ENCODE measurements around the gene FGF7.

- no peak for TF ChIP-seq CTCF (IDR thresholded peaks at IDR 0.05)
- no peak for TF ChIP-seq POLR2A (IDR thresholded peaks at IDR 0.05)
Observed at GRCh38 chr15:49490966-49491365, 67.9 kb downstream of the FGF7 start.

Data from Peyer's patch (tissue), 4 donors.